Activated CD8-positive, alpha-beta memory T cell treated with anti-CD3 and anti-CD28 coated beads for 1 hour (primary cell): ENCODE measurements around the gene ZCCHC2.

Source experiments
- DNase-seq, 2 donors: peaks; one replicate each; pipeline ENCODE4 v3.0.0-alpha.2; 2020; ENCODE audit warnings: low read depth in 1 of 2; ENCODE audit errors: extremely low read depth in 1 of 2

ZCCHC2 gene

GRCh38 chr18:62605685-62606084 lies 82.9 kb downstream of the ZCCHC2 start:
- DNase-seq, result no peak

GRCh38 chr18:62606106-62606505 lies 83.3 kb downstream of the ZCCHC2 start:
- no peak for DNase-seq

- no peak for DNase-seq
Measured at GRCh38 chr18:62607302-62607701, 84.5 kb downstream of the ZCCHC2 start.

GRCh38 chr18:62607708-62608428 lies 85.0 kb downstream of the ZCCHC2 start:
- no peak for DNase-seq

- DNase-seq, result no peak
Measured at GRCh38 chr18:62609764-62610163, 86.9 kb downstream of the ZCCHC2 start.

- DNase-seq, result no peak
Measured at GRCh38 chr18:62610351-62610700, 87.5 kb downstream of the ZCCHC2 start.

DNA sequence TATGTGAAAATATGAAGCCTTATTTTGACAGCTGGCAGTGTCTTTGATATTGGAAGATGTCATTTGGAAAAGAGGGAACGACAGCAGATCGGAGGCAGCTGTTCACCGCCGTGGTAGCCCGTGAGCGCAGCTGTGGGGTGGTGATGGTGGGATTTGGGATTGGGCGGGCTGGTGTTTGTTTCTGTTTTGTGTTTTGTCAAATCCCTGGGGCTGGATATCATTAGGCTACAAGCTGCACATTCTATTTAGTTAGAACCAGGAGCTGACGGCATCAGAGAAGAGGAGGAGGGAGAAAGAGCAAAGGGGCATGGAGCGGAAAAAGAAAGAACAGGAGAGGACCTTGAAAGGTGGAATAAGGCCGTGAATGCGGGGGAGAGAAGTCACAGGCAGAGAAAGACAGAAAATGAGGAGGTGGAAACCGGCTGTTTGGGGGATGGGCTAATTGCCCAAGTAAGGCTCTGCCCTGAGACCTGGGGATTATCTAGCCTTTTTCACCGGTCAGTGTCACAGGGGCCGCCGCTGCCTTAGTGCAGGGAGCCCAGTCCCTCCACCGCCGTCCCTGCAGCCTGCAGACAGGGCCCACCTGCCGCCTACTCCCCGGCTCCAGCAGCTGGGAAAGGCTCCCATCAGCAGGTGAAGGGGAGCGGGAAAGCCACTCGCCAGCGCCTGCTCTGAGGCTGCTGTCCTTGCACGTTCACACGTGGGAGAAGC lies 88.0 kb downstream of the ZCCHC2 start:
- no peak for DNase-seq

DNA sequence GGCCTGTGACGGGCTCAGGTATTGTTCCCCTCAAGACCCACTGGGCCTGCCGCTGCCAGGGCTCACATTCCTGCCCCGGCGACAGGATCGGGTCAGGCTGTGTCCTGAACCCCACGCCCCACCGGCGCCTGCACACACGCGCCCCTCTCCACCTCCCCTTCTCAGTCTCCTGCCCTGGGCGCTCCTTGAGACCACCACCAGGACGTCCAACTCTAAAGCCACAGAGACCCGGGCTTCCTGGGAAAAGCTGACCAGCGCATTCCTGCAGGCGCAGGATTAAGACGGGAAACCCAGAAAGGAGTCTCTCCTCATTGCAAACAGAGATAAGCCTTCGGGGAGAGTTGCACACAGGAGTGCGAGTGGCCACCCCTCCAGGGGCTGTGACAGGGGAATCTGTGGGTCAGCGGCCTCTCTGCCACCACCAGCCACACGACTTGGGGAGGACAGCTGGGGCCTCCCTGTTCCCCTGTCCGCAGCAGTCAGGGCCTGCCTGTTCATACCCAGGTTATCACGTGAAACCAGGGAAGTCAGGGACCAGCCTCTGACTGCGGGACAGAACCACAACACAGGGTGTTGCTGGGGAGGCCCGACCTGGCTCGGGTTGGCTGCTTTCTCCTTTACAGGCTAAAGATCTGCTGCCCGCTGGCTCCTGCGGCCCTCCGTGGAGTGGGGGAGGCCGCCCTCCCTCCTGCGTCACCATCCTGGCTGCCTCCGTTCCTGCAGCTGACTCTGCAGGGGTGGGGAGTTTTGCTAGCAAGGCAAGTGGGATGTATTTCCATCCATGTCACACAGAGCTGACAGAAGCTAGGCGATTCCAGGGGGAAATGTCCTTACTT lies 88.8 kb downstream of the ZCCHC2 start:
- no peak for DNase-seq

DNA sequence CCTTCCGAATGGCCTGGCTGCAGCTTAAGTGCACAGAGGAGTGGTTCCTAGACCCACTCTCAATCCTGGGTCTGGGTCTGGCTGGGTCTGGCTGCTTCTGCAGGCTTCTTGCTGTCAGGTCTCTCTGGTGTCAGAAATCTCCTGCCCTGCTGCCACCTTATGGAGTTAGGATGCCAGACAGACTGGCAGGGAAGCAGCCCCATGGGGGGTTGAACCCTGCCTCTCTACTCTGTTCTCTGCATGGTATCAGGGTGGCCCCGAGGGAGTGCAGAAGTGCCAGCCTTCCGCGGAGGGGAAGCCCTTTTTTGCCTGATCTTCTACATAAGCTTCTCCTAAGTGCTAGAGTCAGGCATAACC lies 89.4 kb downstream of the ZCCHC2 start:
- DNase-seq, result no peak

GRCh38 chr18:62612776-62613175 lies 90.0 kb downstream of the ZCCHC2 start:
- DNase-seq, result no peak

GRCh38 chr18:62614494-62614893 lies 91.7 kb downstream of the ZCCHC2 start:
- DNase-seq, result no peak

- DNase-seq, result no peak
Measured at GRCh38 chr18:62616331-62616805, 93.5 kb downstream of the ZCCHC2 start.

- DNase-seq, result no peak
Measured at GRCh38 chr18:62617793-62618591, 95.2 kb downstream of the ZCCHC2 start.

GRCh38 chr18:62618735-62619134 lies 95.9 kb downstream of the ZCCHC2 start:
- no peak for DNase-seq

- no peak for DNase-seq
Measured at GRCh38 chr18:62621546-62621945, 98.7 kb downstream of the ZCCHC2 start.

DNA sequence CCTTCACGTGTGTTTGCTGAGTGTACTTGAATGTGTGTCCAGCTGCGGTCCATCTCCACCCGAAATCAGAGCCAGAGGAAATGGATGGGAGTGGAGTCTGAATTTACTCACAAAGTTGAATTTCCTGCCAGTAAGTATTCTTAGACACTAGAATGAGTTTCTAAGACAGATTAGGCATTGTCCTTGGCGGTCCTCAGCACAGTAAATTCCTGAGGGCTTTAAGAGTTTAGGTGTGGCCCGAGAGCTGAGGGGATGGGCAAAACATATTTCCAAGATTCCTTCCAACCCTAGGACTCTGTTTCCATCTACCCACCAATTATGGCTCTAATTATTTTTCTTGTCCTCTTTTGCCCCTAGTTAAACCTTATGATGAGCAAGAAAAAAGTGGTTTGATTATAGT lies 102.2 kb downstream of the ZCCHC2 start:
- DNase-seq, result no peak
